NB4 (cell line): ENCODE data around the gene FOCAD.

ENCODE experiments used
- DNase-seq: peaks from one replicate; pipeline ENCODE4 v3.0.0; 2010; ENCODE audit warnings: low read depth
- H3K4me3 ChIP-seq: one replicate; pipeline ENCODE4 v1.5.1; 2011; ENCODE audit warnings: mild to moderate bottlenecking, low read depth, low read length, moderate library complexity
- MYC ChIP-seq: IDR thresholded peaks from 2 replicates; pipeline ENCODE4 v1.6.1; 2011; ENCODE audit warnings: low read depth, low read length
- POLR2A ChIP-seq: IDR thresholded peaks from 2 replicates; pipeline ENCODE4 v1.6.1; 2011; ENCODE audit warnings: mild to moderate bottlenecking; ENCODE audit not compliant: insufficient read length; ENCODE audit errors: extremely low read depth
- TF ChIP-seq, protein P1 (sequence below): IDR thresholded peaks from one replicate; pipeline ENCODE4 v1.5.1; 2012; ENCODE audit warnings: low read depth, low read length
- TF ChIP-seq, protein P2 (sequence below): IDR thresholded peaks from 2 replicates; pipeline ENCODE4 v1.6.1; 2011; ENCODE audit warnings: low read depth, low read length

FOCAD gene

DNA sequence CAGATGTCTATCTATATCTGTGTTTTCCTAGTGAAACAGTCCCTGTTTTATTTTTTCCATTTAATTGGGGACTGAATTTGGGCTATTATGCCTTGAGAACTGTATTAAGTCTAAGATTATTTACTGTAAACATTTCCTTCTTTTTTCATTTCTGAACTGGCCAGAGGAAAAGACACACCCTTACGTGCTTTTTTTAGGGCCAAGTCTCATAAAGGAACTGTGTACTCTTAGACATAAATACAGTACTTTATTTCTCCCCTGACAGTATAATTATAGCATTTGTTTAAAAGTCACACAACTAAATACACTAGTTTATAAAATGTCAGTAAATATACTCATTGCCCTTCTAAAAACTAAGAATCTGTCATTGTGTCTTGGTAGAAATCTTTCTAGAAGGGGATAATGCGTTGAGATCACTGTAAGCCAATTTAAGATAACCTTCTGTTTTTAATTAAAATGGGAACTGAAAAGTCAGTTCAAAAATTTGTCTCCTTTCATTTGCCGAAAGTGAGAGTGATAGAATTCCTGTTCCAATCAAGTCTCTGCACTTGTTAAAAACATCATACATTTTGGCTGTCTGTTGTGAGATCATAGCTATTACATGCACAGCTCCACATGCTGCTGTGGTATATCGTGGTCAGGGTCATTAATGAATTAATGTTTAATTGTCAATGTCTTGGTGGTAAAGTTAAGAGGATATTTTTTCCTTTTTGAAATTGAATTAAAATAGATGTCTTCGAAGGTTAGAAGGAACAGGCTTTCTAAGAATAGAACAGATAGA lies 132.1 kb downstream of the FOCAD start:
- no peak overlapping the region for H3K4me3 ChIP-seq
- DNase-seq, result no peak
- TF ChIP-seq, protein P1, sequence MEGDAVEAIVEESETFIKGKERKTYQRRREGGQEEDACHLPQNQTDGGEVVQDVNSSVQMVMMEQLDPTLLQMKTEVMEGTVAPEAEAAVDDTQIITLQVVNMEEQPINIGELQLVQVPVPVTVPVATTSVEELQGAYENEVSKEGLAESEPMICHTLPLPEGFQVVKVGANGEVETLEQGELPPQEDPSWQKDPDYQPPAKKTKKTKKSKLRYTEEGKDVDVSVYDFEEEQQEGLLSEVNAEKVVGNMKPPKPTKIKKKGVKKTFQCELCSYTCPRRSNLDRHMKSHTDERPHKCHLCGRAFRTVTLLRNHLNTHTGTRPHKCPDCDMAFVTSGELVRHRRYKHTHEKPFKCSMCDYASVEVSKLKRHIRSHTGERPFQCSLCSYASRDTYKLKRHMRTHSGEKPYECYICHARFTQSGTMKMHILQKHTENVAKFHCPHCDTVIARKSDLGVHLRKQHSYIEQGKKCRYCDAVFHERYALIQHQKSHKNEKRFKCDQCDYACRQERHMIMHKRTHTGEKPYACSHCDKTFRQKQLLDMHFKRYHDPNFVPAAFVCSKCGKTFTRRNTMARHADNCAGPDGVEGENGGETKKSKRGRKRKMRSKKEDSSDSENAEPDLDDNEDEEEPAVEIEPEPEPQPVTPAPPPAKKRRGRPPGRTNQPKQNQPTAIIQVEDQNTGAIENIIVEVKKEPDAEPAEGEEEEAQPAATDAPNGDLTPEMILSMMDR, result no peak
- TF ChIP-seq, protein P2, sequence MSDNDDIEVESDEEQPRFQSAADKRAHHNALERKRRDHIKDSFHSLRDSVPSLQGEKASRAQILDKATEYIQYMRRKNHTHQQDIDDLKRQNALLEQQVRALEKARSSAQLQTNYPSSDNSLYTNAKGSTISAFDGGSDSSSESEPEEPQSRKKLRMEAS, result no peak
- no peak for TF ChIP-seq POLR2A
- TF ChIP-seq MYC, result no peak

DNA sequence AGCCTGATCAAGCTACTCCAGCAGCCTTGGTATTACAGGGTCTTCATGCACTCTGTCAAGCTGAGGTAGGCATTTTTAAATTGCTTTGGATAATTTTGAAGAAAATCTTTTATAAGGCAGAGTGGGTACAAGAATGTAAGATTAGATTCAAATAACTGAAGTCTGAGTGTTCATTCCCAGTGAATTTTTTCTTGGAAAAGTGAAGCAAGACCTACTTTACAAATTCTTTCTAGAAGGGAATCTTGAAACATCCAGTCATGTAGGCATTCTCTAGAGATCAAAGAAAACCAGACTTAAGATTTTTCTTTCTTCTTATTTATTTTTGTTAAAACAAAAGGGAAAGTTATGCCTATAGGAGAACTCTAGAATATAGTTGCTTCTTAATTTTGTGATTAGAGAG lies 139.0 kb downstream of the FOCAD start:
- TF ChIP-seq, protein P2, result no peak
- TF ChIP-seq MYC (no peak), POLR2A (no peak)
- TF ChIP-seq, protein P1, result no peak
- no peak for DNase-seq
- H3K4me3 ChIP-seq, result no peak overlapping the region

DNA sequence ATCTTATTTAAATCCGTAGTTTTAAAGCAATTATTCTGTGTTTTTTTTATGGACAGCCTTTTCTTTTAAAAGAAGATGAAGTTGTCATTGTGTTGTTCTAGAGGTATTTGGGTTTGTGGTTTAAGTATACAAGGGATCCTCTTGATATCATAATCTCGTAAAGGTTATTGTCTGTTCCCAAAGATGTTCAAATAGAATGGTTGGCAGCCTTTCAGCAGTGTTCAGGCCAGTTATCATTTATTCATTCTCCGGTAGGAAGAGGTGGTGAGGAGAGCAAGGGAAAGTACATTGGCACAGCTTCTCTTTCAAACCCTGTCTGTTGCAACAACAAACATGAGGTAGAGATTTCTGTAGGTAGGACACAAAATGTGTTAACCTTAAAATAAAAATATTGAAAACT lies 147.0 kb downstream of the FOCAD start:
- no peak overlapping the region for H3K4me3 ChIP-seq
- TF ChIP-seq POLR2A (no peak), MYC (no peak)
- DNase-seq, result no peak

DNA sequence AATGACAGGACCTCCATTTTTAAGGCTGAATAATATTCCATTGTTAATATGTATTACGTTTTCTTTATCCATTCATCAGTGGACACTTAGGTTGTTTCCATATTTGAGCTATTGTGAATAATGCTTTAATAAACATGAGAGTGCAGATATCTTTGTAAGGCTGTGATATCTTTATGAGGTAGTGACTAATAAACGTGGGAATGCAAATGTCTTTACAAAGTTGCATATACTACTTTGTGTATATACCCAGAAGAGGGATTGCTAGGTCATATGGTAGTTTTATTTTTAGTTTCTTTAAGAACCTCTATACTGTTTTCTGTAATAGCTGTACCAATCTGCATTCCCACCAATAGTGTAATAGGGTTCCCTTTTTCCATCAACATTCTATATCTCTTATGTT lies 148.7 kb downstream of the FOCAD start:
- TF ChIP-seq MYC, result no peak
- TF ChIP-seq, protein P1, result no peak
- TF ChIP-seq POLR2A, result no peak
- TF ChIP-seq, protein P2, result no peak
- no peak for DNase-seq
- H3K4me3 ChIP-seq, result no peak overlapping the region

DNA sequence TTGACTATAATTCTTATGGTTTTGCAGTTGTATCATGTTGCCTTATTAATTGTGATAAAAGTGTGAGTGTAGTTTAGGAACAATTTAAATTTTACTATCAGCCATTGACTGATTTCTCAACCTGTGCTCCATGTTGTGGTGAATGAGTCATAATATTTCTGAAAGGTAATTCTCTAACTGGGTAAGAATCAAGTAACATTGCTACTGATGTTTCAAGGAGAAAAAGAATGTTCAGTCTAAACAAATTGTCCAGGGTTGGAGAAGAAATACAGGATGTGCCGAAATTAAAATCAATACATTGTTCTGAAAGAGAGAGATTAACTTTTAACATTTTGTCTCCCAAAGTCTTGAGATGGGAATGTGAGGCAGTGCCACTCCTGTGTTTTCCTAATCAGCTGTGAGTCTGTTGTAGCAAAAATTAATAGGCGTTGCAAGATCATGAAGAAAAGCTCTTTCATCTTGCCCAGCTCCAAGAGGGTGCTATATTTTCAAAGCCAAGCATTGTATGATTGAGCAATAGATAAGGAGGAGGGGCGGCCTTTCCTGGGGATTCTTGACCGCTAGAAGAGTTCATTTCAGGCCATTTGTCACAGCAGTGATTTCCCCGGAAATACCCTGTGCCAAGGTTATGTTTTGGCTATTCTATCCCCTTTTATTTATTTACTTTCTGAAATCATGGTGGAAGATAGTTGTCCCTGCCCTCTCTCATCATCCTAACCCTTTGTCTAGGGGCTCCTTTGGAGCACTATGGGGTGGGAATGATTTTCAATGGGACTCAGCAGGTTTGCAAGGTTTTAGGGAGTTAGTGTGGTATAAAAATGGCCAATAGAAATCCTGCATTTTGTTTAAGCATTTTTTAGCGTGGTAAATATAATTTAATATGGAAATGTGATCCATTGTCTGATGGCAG lies 151.6 kb downstream of the FOCAD start:
- no peak overlapping the region for H3K4me3 ChIP-seq
- peak; percentile 31 for DNase-seq
- TF ChIP-seq POLR2A (no peak), MYC (no peak)
- TF ChIP-seq, protein P1, result no peak
- TF ChIP-seq, protein P2, result no peak

DNA sequence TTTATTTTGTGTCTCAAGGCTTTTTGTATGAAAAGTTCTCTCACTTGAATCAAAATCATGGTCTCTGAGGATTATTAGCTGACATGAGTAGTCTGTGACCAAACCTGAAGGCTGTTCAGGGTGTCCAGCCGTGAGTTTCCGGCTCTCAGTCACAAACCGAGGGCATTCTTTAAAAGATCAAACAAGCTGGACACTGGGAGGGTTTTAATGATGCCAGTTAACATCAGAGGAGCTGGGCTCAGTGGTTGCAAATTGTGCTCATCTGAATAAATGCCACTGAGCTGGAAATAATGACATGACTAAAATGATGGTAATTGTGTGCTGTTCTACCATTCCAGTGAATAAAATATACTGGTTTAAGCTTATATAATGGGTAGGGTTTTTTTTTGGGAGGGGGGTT lies 153.1 kb downstream of the FOCAD start:
- no peak for TF ChIP-seq MYC
- TF ChIP-seq, protein P2, result no peak
- no peak for TF ChIP-seq POLR2A
- TF ChIP-seq, protein P1, result no peak
- H3K4me3 ChIP-seq, result no peak overlapping the region
- no peak for DNase-seq
